ENCODE data around the gene LRRC15. TPM values are rescaled to one million over a fixed set of nuclear protein-coding genes. Genes with fewer than 3 reads are reported as not detected.

The LRRC15 gene
- total and polyA plus RNA-seq, 4 experiments from 2014 or later: not detected

DNA sequence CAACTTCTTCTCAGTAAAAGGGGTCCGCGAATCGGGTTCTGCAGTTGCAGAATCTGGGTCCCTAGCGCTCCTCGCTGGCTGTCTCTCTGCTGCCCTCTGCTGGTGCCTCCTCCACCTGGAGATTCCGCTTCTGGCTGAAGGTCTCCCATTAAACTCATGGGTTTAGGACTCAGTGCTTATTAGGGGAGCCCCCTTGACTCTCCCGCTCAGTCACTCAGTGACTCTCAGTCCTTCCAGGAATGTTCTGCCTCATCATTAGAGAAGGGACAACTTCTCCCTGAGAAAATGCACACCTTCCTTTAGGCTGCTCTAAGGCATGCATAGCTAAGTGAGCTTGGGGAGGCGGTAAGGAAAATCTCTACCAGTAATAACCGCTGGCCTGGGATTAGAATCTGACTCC, 25.5 kb downstream of the LRRC15 start:
- peak; percentile 56 to 63 (median 59) for DNase-seq
- ChIA-PET CTCF (ENCODE audit: partially characterized antibody) (interaction anchor here (0.6 to 9.1 kb wide), 30 partner anchors 9 to 678 kb away, joined by 3 to 94 read pairs (median 4); no protein-coding TSS in a partner anchor), POLR2A (ENCODE audit: partially characterized antibody) (interaction anchor here (1.1 to 1.7 kb wide), 3 partner anchors 10 to 54 kb away, joined by 4 to 5 read pairs (median 4); partner anchors contain the start of gene GP5)
- Histone ChIP-seq H3K27me3 (ENCODE audit: insufficient read depth, low read length) (no peaks in the 10 kb centered on the region), H3K36me3 (ENCODE audit: insufficient read depth, low read length) (no peaks in the 10 kb centered on the region), H3K4me1 (ENCODE audit: insufficient read depth, low read length) (no peaks in the 10 kb centered on the region), H3K4me3 (ENCODE audit: low read length in 2 of 2) (no peak overlapping the region), H3K9me3 (ENCODE audit: control insufficient read depth in 1 of 2, low read length in 2 of 2) (no peaks in the 10 kb centered on the region), H3K27ac (ENCODE audit: low read depth, low read length) (no peak overlapping the region)
- Mint-ChIP-seq H3K9me3 (no peaks in the 10 kb centered on the region), H3K27ac (no peak overlapping the region), H3K4me3 (peak overlapping the region in 1 of 8 donors; percentile 48), H3K4me1 (no peaks in the 10 kb centered on the region), H3K36me3 (no peaks in the 10 kb centered on the region), H3K27me3 (peaks cover 1 to 7% of the 10 kb centered on the region in 2 donors)
- intact Hi-C loops (cut with micrococcal nuclease): loop anchor here (1.0 kb wide), 2 partner anchors 11 to 60 kb away; no protein-coding TSS in a partner anchor

GRCh38 chr3:194343561-194343893, 26.0 kb downstream of the LRRC15 start:
- Mint-ChIP-seq H3K36me3 (no peaks in the 10 kb centered on the region), H3K4me3 (no peak overlapping the region), H3K4me1 (no peaks in the 10 kb centered on the region), H3K9me3 (no peaks in the 10 kb centered on the region), H3K27me3 (peaks cover 1 to 7% of the 10 kb centered on the region in 2 donors), H3K27ac (no peak overlapping the region)
- no peak for DNase-seq
- H3K4me3 ChIP-seq (ENCODE audit: low read length in 2 of 2): no peak overlapping the region
- no peaks in the 10 kb centered on the region for H3K9me3 ChIP-seq (ENCODE audit: control insufficient read depth in 1 of 2, low read length in 2 of 2)
- ChIA-PET POLR2A (ENCODE audit: partially characterized antibody) (interaction anchor here (1.1 to 1.6 kb wide), 3 partner anchors 34 to 55 kb away, joined by 3 to 5 read pairs (median 4); partner anchors contain the start of gene GP5), CTCF (ENCODE audit: partially characterized antibody) (interaction anchor here (0.7 to 9.1 kb wide), 29 partner anchors 9 to 678 kb away, joined by 3 to 94 read pairs (median 4); no protein-coding TSS in a partner anchor)
- no peaks in the 10 kb centered on the region for H3K27me3 ChIP-seq (ENCODE audit: insufficient read depth, low read length)
- H3K4me1 ChIP-seq (ENCODE audit: insufficient read depth, low read length): no peaks in the 10 kb centered on the region
- H3K27ac ChIP-seq (ENCODE audit: low read depth, low read length): no peak overlapping the region
- H3K36me3 ChIP-seq (ENCODE audit: insufficient read depth, low read length): no peaks in the 10 kb centered on the region
- intact Hi-C loops (cut with micrococcal nuclease): no loop called here

- H3K4me1 Mint-ChIP-seq: no peaks in the 10 kb centered on the region
- no peaks in the 10 kb centered on the region for H3K36me3 Mint-ChIP-seq
- H3K4me3 Mint-ChIP-seq: no peak overlapping the region
- H3K9me3 Mint-ChIP-seq: no peaks in the 10 kb centered on the region
- no peak overlapping the region for H3K4me3 ChIP-seq (ENCODE audit: low read length in 2 of 2)
- no peaks in the 10 kb centered on the region for H3K9me3 ChIP-seq (ENCODE audit: control insufficient read depth in 1 of 2, low read length in 2 of 2)
- no peaks in the 10 kb centered on the region for H3K27me3 ChIP-seq (ENCODE audit: insufficient read depth, low read length)
- no peak overlapping the region for H3K27ac ChIP-seq (ENCODE audit: low read depth, low read length)
- H3K4me1 ChIP-seq (ENCODE audit: insufficient read depth, low read length): no peaks in the 10 kb centered on the region
- intact Hi-C loops (cut with micrococcal nuclease): no loop called here
- peaks cover 1 to 7% of the 10 kb centered on the region in 2 donors for H3K27me3 Mint-ChIP-seq
- H3K36me3 ChIP-seq (ENCODE audit: insufficient read depth, low read length): no peaks in the 10 kb centered on the region
- ChIA-PET CTCF (ENCODE audit: partially characterized antibody) (interaction anchor here (0.7 to 9.1 kb wide), 32 partner anchors 7 to 677 kb away, joined by 3 to 94 read pairs (median 4); no protein-coding TSS in a partner anchor), POLR2A (ENCODE audit: partially characterized antibody) (interaction anchor here (1.1 to 1.6 kb wide), 2 partner anchors 34 to 55 kb away, joined by 3 to 5 read pairs; partner anchors contain the start of gene GP5)
- no peak overlapping the region for H3K27ac Mint-ChIP-seq
- no peak for DNase-seq
Measured at GRCh38 chr3:194342861-194343560, 26.5 kb downstream of the LRRC15 start.

DNA sequence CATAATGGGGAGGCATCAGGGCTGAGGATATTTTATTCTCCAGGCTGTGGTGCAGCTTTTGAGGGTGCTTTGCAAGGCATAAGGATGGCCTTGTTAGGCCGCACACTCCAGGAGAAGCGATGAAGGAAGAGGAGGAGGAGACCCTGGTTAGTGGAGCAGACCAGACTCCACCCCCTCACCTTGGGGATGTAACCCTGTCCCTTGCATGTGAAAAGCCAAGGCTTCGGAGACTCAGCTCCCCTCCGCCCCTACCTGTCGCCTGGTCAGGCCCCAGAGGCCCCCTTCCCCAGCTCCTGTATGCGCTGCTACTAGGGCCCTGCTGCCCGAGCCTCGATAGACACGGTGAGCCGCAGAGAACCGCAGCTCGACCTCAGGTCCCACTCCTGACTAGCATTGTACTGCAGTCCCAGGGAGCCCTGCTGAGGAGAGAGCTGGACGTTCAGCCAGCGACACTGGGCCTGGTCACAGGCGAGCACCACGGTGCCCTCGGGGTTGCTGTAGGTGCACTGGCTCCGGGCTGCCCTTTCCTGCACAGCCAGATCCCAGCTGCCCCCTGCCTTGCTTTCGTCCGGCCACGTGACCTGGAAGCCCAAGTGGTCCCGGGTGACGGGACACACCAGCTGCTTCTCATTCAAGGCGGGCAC, 28.7 kb downstream of the LRRC15 start:
- Mint-ChIP-seq H3K4me1 (no peaks in the 10 kb centered on the region), H3K4me3 (no peak overlapping the region), H3K27ac (no peak overlapping the region), H3K36me3 (no peaks in the 10 kb centered on the region), H3K9me3 (no peaks in the 10 kb centered on the region), H3K27me3 (peaks cover 4 to 11% of the 10 kb centered on the region in 2 donors)
- Histone ChIP-seq H3K36me3 (ENCODE audit: insufficient read depth, low read length) (no peaks in the 10 kb centered on the region), H3K27me3 (ENCODE audit: insufficient read depth, low read length) (no peaks in the 10 kb centered on the region), H3K4me3 (ENCODE audit: low read length in 2 of 2) (no peak overlapping the region), H3K9me3 (ENCODE audit: control insufficient read depth in 1 of 2, low read length in 2 of 2) (no peaks in the 10 kb centered on the region), H3K4me1 (ENCODE audit: insufficient read depth, low read length) (no peaks in the 10 kb centered on the region), H3K27ac (ENCODE audit: low read depth, low read length) (no peak overlapping the region)
- ChIA-PET CTCF (ENCODE audit: partially characterized antibody) (interaction anchor here (7.1 to 9.1 kb wide), 2 partner anchors 11 to 64 kb away, joined by 49 to 94 read pairs; no protein-coding TSS in a partner anchor), POLR2A (ENCODE audit: partially characterized antibody) (no interaction called here)
- intact Hi-C loops (cut with micrococcal nuclease): no loop called here
- DNase-seq: no peak

- no peak overlapping the region for H3K4me3 ChIP-seq (ENCODE audit: low read length in 2 of 2)
- ChIA-PET CTCF (ENCODE audit: partially characterized antibody) (interaction anchor here (1.2 to 9.1 kb wide), 3 partner anchors 10 to 65 kb away, joined by 4 to 94 read pairs (median 49); no protein-coding TSS in a partner anchor), POLR2A (ENCODE audit: partially characterized antibody) (no interaction called here)
- no peaks in the 10 kb centered on the region for H3K9me3 Mint-ChIP-seq
- no peaks in the 10 kb centered on the region for H3K36me3 ChIP-seq (ENCODE audit: insufficient read depth, low read length)
- H3K27me3 Mint-ChIP-seq: peaks cover 4 to 15% of the 10 kb centered on the region in 2 donors
- H3K4me1 Mint-ChIP-seq: no peaks in the 10 kb centered on the region
- H3K27ac ChIP-seq (ENCODE audit: low read depth, low read length): no peak overlapping the region
- H3K36me3 Mint-ChIP-seq: no peaks in the 10 kb centered on the region
- H3K4me1 ChIP-seq (ENCODE audit: insufficient read depth, low read length): no peaks in the 10 kb centered on the region
- H3K4me3 Mint-ChIP-seq: no peak overlapping the region
- H3K27ac Mint-ChIP-seq: peak overlapping the region in 1 of 7 donors; percentile 22
- DNase-seq: no peak
- intact Hi-C loops (cut with micrococcal nuclease): loop anchor here (10.0 kb wide), 1 partner anchor 1515 kb away; no protein-coding TSS in a partner anchor
- H3K27me3 ChIP-seq (ENCODE audit: insufficient read depth, low read length): no peaks in the 10 kb centered on the region
- no peaks in the 10 kb centered on the region for H3K9me3 ChIP-seq (ENCODE audit: control insufficient read depth in 1 of 2, low read length in 2 of 2)
Measured at GRCh38 chr3:194339840-194340239, 29.7 kb downstream of the LRRC15 start.

- DNase-seq: no peak
- Mint-ChIP-seq H3K27ac (no peak overlapping the region), H3K9me3 (no peaks in the 10 kb centered on the region), H3K4me3 (no peak overlapping the region), H3K36me3 (no peaks in the 10 kb centered on the region), H3K27me3 (peaks cover 4 to 15% of the 10 kb centered on the region in 2 donors), H3K4me1 (no peaks in the 10 kb centered on the region)
- Histone ChIP-seq H3K36me3 (ENCODE audit: insufficient read depth, low read length) (no peaks in the 10 kb centered on the region), H3K27ac (ENCODE audit: low read depth, low read length) (no peak overlapping the region), H3K27me3 (ENCODE audit: insufficient read depth, low read length) (no peaks in the 10 kb centered on the region), H3K9me3 (ENCODE audit: control insufficient read depth in 1 of 2, low read length in 2 of 2) (no peaks in the 10 kb centered on the region), H3K4me3 (ENCODE audit: low read length in 2 of 2) (no peak overlapping the region), H3K4me1 (ENCODE audit: insufficient read depth, low read length) (no peaks in the 10 kb centered on the region)
- ChIA-PET CTCF (ENCODE audit: partially characterized antibody) (interaction anchor here (1.2 to 9.1 kb wide), 4 partner anchors 10 to 65 kb away, joined by 4 to 94 read pairs (median 28); no protein-coding TSS in a partner anchor), POLR2A (ENCODE audit: partially characterized antibody) (no interaction called here)
- intact Hi-C loops (cut with micrococcal nuclease): loop anchor here (10.0 kb wide), 1 partner anchor 1515 kb away; no protein-coding TSS in a partner anchor
Measured at GRCh38 chr3:194339356-194339755, 30.2 kb downstream of the LRRC15 start.

All from CD4-positive, alpha-beta memory T cell (primary cell).